Activated naive CD4-positive, alpha-beta T cell treated with anti-CD3 and anti-CD28 coated beads for 36 hours (primary cell): ENCODE data around the gene DOCK9. TPM values are rescaled to one million over a fixed set of nuclear protein-coding genes. Genes with fewer than 3 reads are reported as not detected.

Experiments
- CTCF ChIA-PET: fragments of 350-600 bp; sonication (Branson Sonifier 250); formaldehyde crosslinking; loops from one replicate; lab custom pipeline; 2021; ENCODE audit warnings: antibody characterized with exemption; lab: Charles Lee
- DNase-seq: peaks from one replicate; pipeline ENCODE4 v3.0.0-alpha.2; 2020
- H3K27ac Mint-ChIP-seq: one replicate; pipeline ENCODE4 v1.8.0; 2021; ENCODE audit warnings: mild to moderate bottlenecking, mixed read lengths
- H3K27me3 Mint-ChIP-seq: one replicate; pipeline ENCODE4 v1.8.0; 2021; ENCODE audit warnings: low read depth, mixed read lengths
- H3K36me3 Mint-ChIP-seq: one replicate; pipeline ENCODE4 v1.8.0; 2021; ENCODE audit warnings: low read depth, mixed read lengths
- H3K4me1 Mint-ChIP-seq: one replicate; pipeline ENCODE4 v1.8.0; 2021; ENCODE audit warnings: low read depth, mixed read lengths
- H3K4me3 Mint-ChIP-seq: one replicate; pipeline ENCODE4 v1.8.0; 2021; ENCODE audit warnings: mild to moderate bottlenecking, moderate library complexity, mixed read lengths
- H3K9me3 Mint-ChIP-seq: one replicate; pipeline ENCODE4 v1.8.0; 2021; ENCODE audit warnings: mixed read lengths
- intact Hi-C: fragments of 100-400 bp; cut with micrococcal nuclease; formaldehyde crosslinking; loops from one replicate; pipeline ENCODE4 v1.15.1; 2023
- total RNA-seq, 2 experiments: library from RNA; stranded (reverse); gene quantifications; one replicate each; pipeline ENCODE4 v1.2.3, GENCODE V29; 2021

DOCK9 gene
- total RNA-seq, 2 experiments from 2014 or later = 38.3 to 42.1 TPM

GRCh38 chr13:98751367-98751782 lies 226.5 kb downstream of the DOCK9 start:
- peaks cover 7% of the 10 kb centered on the region for H3K9me3 Mint-ChIP-seq
- H3K4me3 Mint-ChIP-seq = no peak overlapping the region
- CTCF ChIA-PET = no interaction called here
- H3K36me3 Mint-ChIP-seq = peaks cover 2% of the 10 kb centered on the region
- intact Hi-C loops = no loop called here
- H3K27ac Mint-ChIP-seq = no peak overlapping the region
- peaks cover 3% of the 10 kb centered on the region for H3K4me1 Mint-ChIP-seq
- no peak for DNase-seq
- peaks cover 46% of the 10 kb centered on the region for H3K27me3 Mint-ChIP-seq

- CTCF ChIA-PET = no interaction called here
- H3K4me3 Mint-ChIP-seq = no peak overlapping the region
- H3K27ac Mint-ChIP-seq = no peak overlapping the region
- H3K36me3 Mint-ChIP-seq = peaks cover 2% of the 10 kb centered on the region
- peaks cover 3% of the 10 kb centered on the region for H3K4me1 Mint-ChIP-seq
- no peak for DNase-seq
- intact Hi-C loops = no loop called here
- peaks cover 37% of the 10 kb centered on the region for H3K27me3 Mint-ChIP-seq
- H3K9me3 Mint-ChIP-seq = peaks cover 7% of the 10 kb centered on the region
Observed at GRCh38 chr13:98749501-98749900, 228.4 kb downstream of the DOCK9 start.

- Mint-ChIP-seq H3K36me3 (no peaks in the 10 kb centered on the region), H3K4me3 (no peak overlapping the region), H3K4me1 (peaks cover 2% of the 10 kb centered on the region), H3K27ac (no peak overlapping the region), H3K27me3 (peaks cover 19% of the 10 kb centered on the region), H3K9me3 (no peaks in the 10 kb centered on the region)
- intact Hi-C loops = no loop called here
- CTCF ChIA-PET = no interaction called here
- DNase-seq = no peak
Observed at GRCh38 chr13:98746968-98747367, 230.9 kb downstream of the DOCK9 start.

Other genes starting within 250 kb of the DOCK9 start
- gene SLC15A1, start 225.4 kb downstream of the DOCK9 start, total RNA-seq = not detected
- gene UBAC2, start 222.8 kb upstream of the DOCK9 start, total RNA-seq = 10 to 100 TPM; 43.4 to 44.9 TPM